Panc1 (cell line): ENCODE measurements around the gene TRAFD1. TPM values are rescaled to one million over a fixed set of nuclear protein-coding genes. Genes with fewer than 3 reads are reported as not detected.

Experiments
- ATAC-seq: fragments of 200-7000 bp; cut with Tn5 transposase; 2 replicates; pipeline ENCODE4 v1.9.1; 2020; ENCODE audit warnings: mild to moderate bottlenecking, moderate library complexity
- BruUV-seq: library from RNA; stranded (reverse); fragments of 400-500 nt; replicated peaks from 2 replicates; lab custom pipeline; 2021; lab: Mats Ljungman, UMichigan
- CTCF ChIA-PET: fragments of 300-600 bp; sonication (Branson Sonifier 250); formaldehyde crosslinking; loops from one replicate; lab custom pipeline; 2022; ENCODE audit warnings: antibody characterized with exemption; lab: Charles Lee
- POLR2A ChIA-PET: fragments of 300-600 bp; sonication (Branson Sonifier 250); formaldehyde crosslinking; loops from one replicate; lab custom pipeline; 2022; ENCODE audit warnings: antibody characterized with exemption; lab: Charles Lee
- DNase-seq: peaks from one replicate; pipeline ENCODE4 v3.0.0-alpha.2; 2010; ENCODE audit warnings: low read depth, low spot score
- H3K27ac ChIP-seq: 2 replicates; pipeline ENCODE4 v1.5.1; 2011; ENCODE audit warnings: mild to moderate bottlenecking, low read length, inconsistent platforms
- H3K27me3 ChIP-seq: fragments of 200-500 bp; sonication (Bioruptor generic); 2 replicates; pipeline ENCODE4 v1.6.0; 2014; ENCODE audit warnings: low read length, inconsistent platforms; ENCODE audit not compliant: control insufficient read depth, insufficient read depth
- H3K36me3 ChIP-seq: fragments of 200-500 bp; sonication (Bioruptor generic); 2 replicates; pipeline ENCODE4 v1.5.1; 2014; ENCODE audit warnings: inconsistent platforms, mild to moderate bottlenecking, low read length, moderate library complexity; ENCODE audit not compliant: control insufficient read depth, insufficient read depth
- H3K4me1 ChIP-seq: 2 replicates; pipeline ENCODE4 v1.5.1; 2011; ENCODE audit warnings: inconsistent platforms, mild to moderate bottlenecking, low read length, moderate library complexity; ENCODE audit not compliant: control insufficient read depth, insufficient read depth
- H3K4me3 ChIP-seq, 2 experiments: 2 replicates each; pipeline ENCODE4 v1.5.1; 2011 to 2012; ENCODE audit warnings: low read depth in 2 of 2, low read length in 2 of 2, mild to moderate bottlenecking in 2 of 2, inconsistent platforms in 1 of 2, moderate library complexity in 1 of 2
- H3K9me3 ChIP-seq: fragments of 200-500 bp; sonication (Bioruptor generic); 2 replicates; pipeline ENCODE4 v1.5.1; 2014; ENCODE audit warnings: low read depth, mild to moderate bottlenecking, inconsistent platforms, low read length, moderate library complexity; ENCODE audit not compliant: control insufficient read depth, insufficient read depth
- POLR2AphosphoS5 ChIP-seq: IDR thresholded peaks from 2 replicates; pipeline ENCODE4 v1.6.1; 2012; ENCODE audit warnings: mild to moderate bottlenecking, low read depth, low read length, moderate library complexity
- REST ChIP-seq, 2 experiments: IDR thresholded peaks; 2 replicates each; pipeline ENCODE4 v1.6.1; 2011 to 2012; ENCODE audit warnings: low read depth in 2 of 2, control low read depth in 1 of 2, low read length in 1 of 2, mild to moderate bottlenecking in 1 of 2, moderate library complexity in 1 of 2; ENCODE audit not compliant: insufficient read depth in 1 of 2
- SIN3A ChIP-seq: IDR thresholded peaks from 2 replicates; pipeline ENCODE4 v1.6.1; 2012; ENCODE audit warnings: low read depth, mild to moderate bottlenecking, low read length, moderate library complexity, borderline replicate concordance; ENCODE audit not compliant: insufficient read depth
- TCF7L2 ChIP-seq: IDR thresholded peaks from 2 replicates; pipeline ENCODE4 v1.6.1; 2011; ENCODE audit warnings: mild to moderate bottlenecking, low read depth, low read length, inconsistent platforms
- in situ Hi-C: cut with HindIII; loops from 2 replicates; pipeline ENCODE4 v1.10.0; 2016; ENCODE audit warnings: low sequenced_read_pairs, low pct_unique_long_range_greater_than_20kb
- intact Hi-C: fragments of 100-400 bp; cut with micrococcal nuclease; formaldehyde crosslinking; loops from one replicate; pipeline ENCODE4 v1.10.0; 2022; ENCODE audit not compliant: unreplicated experiment
- total RNA-seq: library from RNA; stranded (reverse); gene quantifications from one replicate; pipeline ENCODE4 v1.2.1, GENCODE V29; 2021; ENCODE audit not compliant: unreplicated experiment
- TF ChIP-seq, protein P1 (sequence below): fragments of 450-650 bp; IDR thresholded peaks from 2 replicates; pipeline ENCODE4 v1.5.1; 2017; ENCODE audit warnings: mild to moderate bottlenecking

The TRAFD1 gene
- total RNA-seq, 1 experiment from 2014 or later: 32.9 TPM

GRCh38 chr12:112198120-112198733 is 72.9 kb downstream of the TRAFD1 start:
- TF ChIP-seq TCF7L2 (no peak), POLR2AphosphoS5 (no peak), REST (IDR thresholded peaks at IDR 0.05; ENCODE audit: insufficient read depth in 1 of 2, low read depth in 2 of 2, low read length in 1 of 2) (no peak)
- TF ChIP-seq, protein P1, sequence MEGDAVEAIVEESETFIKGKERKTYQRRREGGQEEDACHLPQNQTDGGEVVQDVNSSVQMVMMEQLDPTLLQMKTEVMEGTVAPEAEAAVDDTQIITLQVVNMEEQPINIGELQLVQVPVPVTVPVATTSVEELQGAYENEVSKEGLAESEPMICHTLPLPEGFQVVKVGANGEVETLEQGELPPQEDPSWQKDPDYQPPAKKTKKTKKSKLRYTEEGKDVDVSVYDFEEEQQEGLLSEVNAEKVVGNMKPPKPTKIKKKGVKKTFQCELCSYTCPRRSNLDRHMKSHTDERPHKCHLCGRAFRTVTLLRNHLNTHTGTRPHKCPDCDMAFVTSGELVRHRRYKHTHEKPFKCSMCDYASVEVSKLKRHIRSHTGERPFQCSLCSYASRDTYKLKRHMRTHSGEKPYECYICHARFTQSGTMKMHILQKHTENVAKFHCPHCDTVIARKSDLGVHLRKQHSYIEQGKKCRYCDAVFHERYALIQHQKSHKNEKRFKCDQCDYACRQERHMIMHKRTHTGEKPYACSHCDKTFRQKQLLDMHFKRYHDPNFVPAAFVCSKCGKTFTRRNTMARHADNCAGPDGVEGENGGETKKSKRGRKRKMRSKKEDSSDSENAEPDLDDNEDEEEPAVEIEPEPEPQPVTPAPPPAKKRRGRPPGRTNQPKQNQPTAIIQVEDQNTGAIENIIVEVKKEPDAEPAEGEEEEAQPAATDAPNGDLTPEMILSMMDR: peak; percentile 86
- Histone ChIP-seq H3K4me3 (no peak overlapping the region), H3K27me3 (no peaks in the 10 kb centered on the region), H3K27ac (no peak overlapping the region), H3K9me3 (no peaks in the 10 kb centered on the region), H3K4me1 (no peaks in the 10 kb centered on the region), H3K36me3 (no peaks in the 10 kb centered on the region)
- peak; percentile 10 for DNase-seq
- ChIA-PET CTCF (interaction anchor here (0.5 to 1.8 kb wide), 5 partner anchors 11 to 305 kb away, joined by 4 to 24 read pairs (median 11); no protein-coding TSS in a partner anchor), POLR2A (interaction anchor here (0.6 to 1.1 kb wide), 2 partner anchors 203 to 564 kb away, joined by 5 read pairs; no protein-coding TSS in a partner anchor)
- intact Hi-C loops (loop anchor here (2.0 kb wide), 1 partner anchor 189 kb away; no protein-coding TSS in a partner anchor), in situ Hi-C loops (no loop called here)
- ATAC-seq: peak; percentile 98
- no TSS peak for BruUV-seq

DNA sequence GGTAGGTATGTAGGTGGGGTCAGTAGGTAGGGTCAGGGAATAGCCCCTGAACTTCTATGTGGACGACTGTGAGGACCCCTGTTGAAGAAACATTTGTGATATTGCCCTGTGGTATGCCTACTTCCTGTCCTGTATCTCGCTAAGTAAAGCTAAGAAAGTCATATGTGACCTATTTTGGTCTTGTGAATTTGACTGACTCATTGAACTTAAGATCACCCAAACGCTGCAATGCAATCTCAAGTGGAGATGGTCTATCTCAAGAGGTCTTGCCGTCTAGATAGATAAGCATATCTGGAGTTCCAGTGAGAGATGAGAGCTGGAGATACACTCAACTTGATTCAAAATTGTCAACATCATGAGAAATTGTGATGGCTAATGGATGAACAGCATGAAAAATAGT is 73.8 kb downstream of the TRAFD1 start:
- H3K27me3 ChIP-seq: no peaks in the 10 kb centered on the region
- intact Hi-C loops: loop anchor here (2.0 kb wide), 1 partner anchor 188 kb away; no protein-coding TSS in a partner anchor
- no peaks in the 10 kb centered on the region for H3K4me1 ChIP-seq
- no TSS peak for BruUV-seq
- ATAC-seq: no peak
- H3K4me3 ChIP-seq: no peak overlapping the region
- ChIA-PET POLR2A (interaction anchor here (1.1 kb wide), 1 partner anchor 202 kb away, joined by 5 read pairs; no protein-coding TSS in a partner anchor), CTCF (interaction anchor here (1.1 to 1.2 kb wide), 2 partner anchors 10 to 188 kb away, joined by 10 to 11 read pairs; no protein-coding TSS in a partner anchor)
- no peak for TF ChIP-seq TCF7L2
- TF ChIP-seq POLR2AphosphoS5: no peak
- TF ChIP-seq, protein P1: no peak
- no peak for TF ChIP-seq REST (IDR thresholded peaks at IDR 0.05; ENCODE audit: insufficient read depth in 1 of 2, low read depth in 2 of 2, low read length in 1 of 2)
- TF ChIP-seq SIN3A: no peak
- no peaks in the 10 kb centered on the region for H3K9me3 ChIP-seq
- H3K36me3 ChIP-seq: 0 out of 2 replicates have a peak, but pooled peaks cover under 1% of the 10 kb centered on the region
- no peak for DNase-seq
- in situ Hi-C loops: no loop called here
- H3K27ac ChIP-seq: no peak overlapping the region
